Peyer's patch (tissue), 4 donors: Measurements from ENCODE around the gene GMIP. TPM values are rescaled to one million over a fixed set of nuclear protein-coding genes. Genes with fewer than 3 reads are reported as not detected.
"Not testable (repeated sequence)": the region's sequence is repeated elsewhere in the genome, so short reads cannot be mapped to it uniquely, and the experiment has no call there.

Experiments used
- DNase-seq, 3 donors: peaks; one replicate each; pipeline ENCODE4 v3.0.0-alpha.2; 2017 to 2019
- H3K27ac ChIP-seq, 4 donors: fragments of 200-600 bp; sonication (generic); one replicate each; pipeline ENCODE4 v1.5.1; 2016 to 2019
- H3K27me3 ChIP-seq, 2 donors: fragments of 200-600 bp; sonication (generic); one replicate each; pipeline ENCODE4 v1.5.1; 2019
- H3K36me3 ChIP-seq, 3 donors: fragments of 200-600 bp; sonication (generic); one replicate each; pipeline ENCODE4 v1.5.1; 2016 to 2019
- H3K4me1 ChIP-seq, 4 donors: fragments of 200-600 bp; sonication (generic); one replicate each; pipeline ENCODE4 v1.5.1; 2016 to 2019
- H3K4me3 ChIP-seq, 4 donors: fragments of 200-600 bp; sonication (generic); 1 replicate in 3 of 4; 2 replicates in 1 of 4; pipeline ENCODE4 v1.5.1; 2016 to 2019; ENCODE audit warnings: mild to moderate bottlenecking in 1 of 4
- H3K9me3 ChIP-seq, 4 donors: fragments of 200-600 bp; sonication (generic); one replicate each; pipeline ENCODE4 v1.5.1; 2016 to 2019; ENCODE audit warnings: mild to moderate bottlenecking in 1 of 4
- POLR2A ChIP-seq, 2 donors: fragments of 450-650 bp; IDR thresholded peaks; one replicate each; pipeline ENCODE4 v1.5.1; 2017; ENCODE audit warnings: antibody characterized with exemption in 2 of 2, mild to moderate bottlenecking in 2 of 2, moderate library complexity in 2 of 2
- total RNA-seq, 4 donors: library from RNA; depleted of rRNA; stranded (reverse); fragments of >200 nt; gene quantifications; one replicate each; pipeline ENCODE4 v1.1.0, GENCODE V29; 2016
- TF ChIP-seq, protein P1 (sequence below), 6 experiments: fragments of 450-650 bp in 4 of 6; fragments of 200-600 bp in 2 of 6; sonication (generic) in 1 of 6; IDR thresholded peaks; one replicate each; pipeline ENCODE4 v1.5.1; 2017 to 2019; ENCODE audit warnings: antibody characterized with exemption in 6 of 6, mild to moderate bottlenecking in 3 of 6, moderate library complexity in 1 of 6

The GMIP gene, protein sequence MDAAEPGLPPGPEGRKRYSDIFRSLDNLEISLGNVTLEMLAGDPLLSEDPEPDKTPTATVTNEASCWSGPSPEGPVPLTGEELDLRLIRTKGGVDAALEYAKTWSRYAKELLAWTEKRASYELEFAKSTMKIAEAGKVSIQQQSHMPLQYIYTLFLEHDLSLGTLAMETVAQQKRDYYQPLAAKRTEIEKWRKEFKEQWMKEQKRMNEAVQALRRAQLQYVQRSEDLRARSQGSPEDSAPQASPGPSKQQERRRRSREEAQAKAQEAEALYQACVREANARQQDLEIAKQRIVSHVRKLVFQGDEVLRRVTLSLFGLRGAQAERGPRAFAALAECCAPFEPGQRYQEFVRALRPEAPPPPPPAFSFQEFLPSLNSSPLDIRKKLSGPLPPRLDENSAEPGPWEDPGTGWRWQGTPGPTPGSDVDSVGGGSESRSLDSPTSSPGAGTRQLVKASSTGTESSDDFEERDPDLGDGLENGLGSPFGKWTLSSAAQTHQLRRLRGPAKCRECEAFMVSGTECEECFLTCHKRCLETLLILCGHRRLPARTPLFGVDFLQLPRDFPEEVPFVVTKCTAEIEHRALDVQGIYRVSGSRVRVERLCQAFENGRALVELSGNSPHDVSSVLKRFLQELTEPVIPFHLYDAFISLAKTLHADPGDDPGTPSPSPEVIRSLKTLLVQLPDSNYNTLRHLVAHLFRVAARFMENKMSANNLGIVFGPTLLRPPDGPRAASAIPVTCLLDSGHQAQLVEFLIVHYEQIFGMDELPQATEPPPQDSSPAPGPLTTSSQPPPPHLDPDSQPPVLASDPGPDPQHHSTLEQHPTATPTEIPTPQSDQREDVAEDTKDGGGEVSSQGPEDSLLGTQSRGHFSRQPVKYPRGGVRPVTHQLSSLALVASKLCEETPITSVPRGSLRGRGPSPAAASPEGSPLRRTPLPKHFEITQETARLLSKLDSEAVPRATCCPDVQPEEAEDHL
- total RNA-seq, result 10 to 100 TPM; 28.0 to 66.8 (median 42.8) TPM

- peaks cover 0 to 37% (median 0%) of the 10 kb centered on the region in 3 donors for H3K36me3 ChIP-seq
Observed at GRCh38 chr19:19643158-19644053, at the start of gene GMIP. Gene GMIP (minus strand): TSS chr19:19643657. CDS start chr19:19643529, 128 bp downstream.

DNA sequence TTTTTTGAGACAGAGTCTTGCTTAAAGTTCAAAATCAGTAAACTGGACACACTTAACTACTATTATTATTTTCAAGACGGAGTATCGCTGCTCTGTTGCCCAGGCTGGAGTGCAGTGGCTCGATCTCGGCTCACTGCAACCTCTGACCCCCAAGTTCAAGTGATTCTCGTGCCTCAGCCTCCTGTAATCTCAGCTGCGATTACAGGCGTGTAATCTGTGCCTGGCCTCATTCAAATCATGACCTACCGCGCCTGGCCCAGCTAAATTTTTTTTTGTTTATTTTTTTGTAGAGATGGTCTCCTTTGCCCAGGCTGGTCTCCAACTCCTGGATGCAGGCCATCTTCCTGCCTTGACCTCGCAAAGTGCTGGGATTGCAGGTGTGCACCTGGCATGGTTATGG is 48.2 kb upstream of the GMIP start:
- Histone ChIP-seq H3K36me3 (no peaks in the 10 kb centered on the region), H3K27ac (no peak overlapping the region), H3K4me3 (no peak overlapping the region), H3K4me1 (no peaks in the 10 kb centered on the region), H3K9me3 (peaks cover 0 to 3% (median 0%) of the 10 kb centered on the region in 4 donors), H3K27me3 (no peaks in the 10 kb centered on the region)
- TF ChIP-seq, protein P1, sequence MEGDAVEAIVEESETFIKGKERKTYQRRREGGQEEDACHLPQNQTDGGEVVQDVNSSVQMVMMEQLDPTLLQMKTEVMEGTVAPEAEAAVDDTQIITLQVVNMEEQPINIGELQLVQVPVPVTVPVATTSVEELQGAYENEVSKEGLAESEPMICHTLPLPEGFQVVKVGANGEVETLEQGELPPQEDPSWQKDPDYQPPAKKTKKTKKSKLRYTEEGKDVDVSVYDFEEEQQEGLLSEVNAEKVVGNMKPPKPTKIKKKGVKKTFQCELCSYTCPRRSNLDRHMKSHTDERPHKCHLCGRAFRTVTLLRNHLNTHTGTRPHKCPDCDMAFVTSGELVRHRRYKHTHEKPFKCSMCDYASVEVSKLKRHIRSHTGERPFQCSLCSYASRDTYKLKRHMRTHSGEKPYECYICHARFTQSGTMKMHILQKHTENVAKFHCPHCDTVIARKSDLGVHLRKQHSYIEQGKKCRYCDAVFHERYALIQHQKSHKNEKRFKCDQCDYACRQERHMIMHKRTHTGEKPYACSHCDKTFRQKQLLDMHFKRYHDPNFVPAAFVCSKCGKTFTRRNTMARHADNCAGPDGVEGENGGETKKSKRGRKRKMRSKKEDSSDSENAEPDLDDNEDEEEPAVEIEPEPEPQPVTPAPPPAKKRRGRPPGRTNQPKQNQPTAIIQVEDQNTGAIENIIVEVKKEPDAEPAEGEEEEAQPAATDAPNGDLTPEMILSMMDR (IDR thresholded peaks at IDR 0.05), result no peak
- no peak for TF ChIP-seq POLR2A (IDR thresholded peaks at IDR 0.05)
- DNase-seq, result no peak

More at GRCh38 chr19:19643158-19644053, at the start of gene GMIP:
- H3K27ac ChIP-seq, result peak within 1 kb of the TSS; percentile 82 to 97 (median 90)
- TF ChIP-seq, protein P1 (IDR thresholded peaks at IDR 0.05), result peak; percentile 79 to 92 (median 88)
- TF ChIP-seq POLR2A (IDR thresholded peaks at IDR 0.05), result peak; percentile 76 to 84
- DNase-seq, result peak; percentile 93 to 96 (median 94)
- no peaks in the 10 kb centered on the region for H3K27me3 ChIP-seq
- peak within 1 kb of the TSS; percentile 83 to 92 (median 90) for H3K4me3 ChIP-seq
- H3K4me1 ChIP-seq, result peaks cover 0 to 7% (median 3%) of the 10 kb centered on the region in 4 donors
- no peaks in the 10 kb centered on the region for H3K9me3 ChIP-seq

GRCh38 chr19:19689023-19689422 is 45.6 kb upstream of the GMIP start:
- DNase-seq, result not testable (repeated sequence)
- peaks cover 0 to 13% (median 2%) of the 10 kb centered on the region in 4 donors for H3K9me3 ChIP-seq

GRCh38 chr19:19687090-19687489 is 43.6 kb upstream of the GMIP start:
- Histone ChIP-seq H3K27me3 (no peaks in the 10 kb centered on the region), H3K4me3 (no peak overlapping the region), H3K27ac (no peak overlapping the region), H3K36me3 (no peaks in the 10 kb centered on the region), H3K9me3 (peaks cover 0 to 21% (median 4%) of the 10 kb centered on the region in 4 donors), H3K4me1 (no peaks in the 10 kb centered on the region)
- TF ChIP-seq POLR2A (IDR thresholded peaks at IDR 0.05), result no peak
- TF ChIP-seq, protein P1 (IDR thresholded peaks at IDR 0.05), result no peak
- DNase-seq, result peak in 1 of 3 donors; percentile 14

More at GRCh38 chr19:19689023-19689422, 45.6 kb upstream of the GMIP start:
- not testable (repeated sequence) for H3K36me3 ChIP-seq, H3K4me3 ChIP-seq, H3K27ac ChIP-seq, H3K27me3 ChIP-seq, H3K4me1 ChIP-seq

GRCh38 chr19:19686580-19686979 is 43.1 kb upstream of the GMIP start:
- H3K36me3 ChIP-seq, result no peaks in the 10 kb centered on the region
- TF ChIP-seq, protein P1 (IDR thresholded peaks at IDR 0.05), result no peak
- no peak for TF ChIP-seq POLR2A (IDR thresholded peaks at IDR 0.05)
- no peaks in the 10 kb centered on the region for H3K4me1 ChIP-seq
- H3K9me3 ChIP-seq, result peaks cover 0 to 21% (median 4%) of the 10 kb centered on the region in 4 donors
- no peak overlapping the region for H3K4me3 ChIP-seq
- H3K27ac ChIP-seq, result no peak overlapping the region
- no peaks in the 10 kb centered on the region for H3K27me3 ChIP-seq
- no peak for DNase-seq

GRCh38 chr19:19686119-19686518 is 42.7 kb upstream of the GMIP start:
- H3K4me1 ChIP-seq, H3K27ac ChIP-seq, H3K27me3 ChIP-seq, H3K4me3 ChIP-seq, H3K36me3 ChIP-seq: not testable (repeated sequence)
- DNase-seq, result peak in 1 of 3 donors; percentile 14
- H3K9me3 ChIP-seq, result peaks cover 0 to 25% (median 4%) of the 10 kb centered on the region in 4 donors
